ENCODE results near the gene PRG3.

The PRG3 gene

GRCh38 chr11:57375490-57375889 lies 5.5 kb downstream of the PRG3 start:
- peaks cover 0 to 23% (median 5%) of the 10 kb centered on the region in 5 donors for H3K4me1 ChIP-seq (ENCODE audit: control insufficient read depth in 5 of 5, insufficient read depth in 5 of 5, low read length in 5 of 5)
- H3K27ac ChIP-seq (ENCODE audit: low read depth, low read length): no peak overlapping the region
- H3K9ac ChIP-seq (ENCODE audit: low read length in 5 of 5): no peak overlapping the region
- H3K36me3 ChIP-seq (ENCODE audit: control insufficient read depth in 5 of 5, insufficient read depth in 5 of 5, low read length in 5 of 5): no peaks in the 10 kb centered on the region
- H3K9me3 ChIP-seq (ENCODE audit: control insufficient read depth in 5 of 5, low read length in 5 of 5): no peaks in the 10 kb centered on the region
- H3K4me3 ChIP-seq (ENCODE audit: low read depth in 1 of 5, low read length in 5 of 5): no peak overlapping the region
- H3K27me3 ChIP-seq (ENCODE audit: control insufficient read depth in 5 of 5, insufficient read depth in 4 of 5, low read length in 5 of 5): peaks cover 0 to 13% (median 6%) of the 10 kb centered on the region in 5 donors

- H3K36me3 ChIP-seq (ENCODE audit: control insufficient read depth in 5 of 5, insufficient read depth in 5 of 5, low read length in 5 of 5): no peaks in the 10 kb centered on the region
- no peak overlapping the region for H3K9ac ChIP-seq (ENCODE audit: low read length in 5 of 5)
- peaks cover 0 to 23% (median 5%) of the 10 kb centered on the region in 5 donors for H3K4me1 ChIP-seq (ENCODE audit: control insufficient read depth in 5 of 5, insufficient read depth in 5 of 5, low read length in 5 of 5)
- peaks cover 0 to 13% (median 6%) of the 10 kb centered on the region in 5 donors for H3K27me3 ChIP-seq (ENCODE audit: control insufficient read depth in 5 of 5, insufficient read depth in 4 of 5, low read length in 5 of 5)
- H3K27ac ChIP-seq (ENCODE audit: low read depth, low read length): no peak overlapping the region
- no peak overlapping the region for H3K4me3 ChIP-seq (ENCODE audit: low read depth in 1 of 5, low read length in 5 of 5)
- H3K9me3 ChIP-seq (ENCODE audit: control insufficient read depth in 5 of 5, low read length in 5 of 5): no peaks in the 10 kb centered on the region
These were observed 6.0 kb downstream of the PRG3 start for GRCh38 chr11:57374966-57375365.

DNA sequence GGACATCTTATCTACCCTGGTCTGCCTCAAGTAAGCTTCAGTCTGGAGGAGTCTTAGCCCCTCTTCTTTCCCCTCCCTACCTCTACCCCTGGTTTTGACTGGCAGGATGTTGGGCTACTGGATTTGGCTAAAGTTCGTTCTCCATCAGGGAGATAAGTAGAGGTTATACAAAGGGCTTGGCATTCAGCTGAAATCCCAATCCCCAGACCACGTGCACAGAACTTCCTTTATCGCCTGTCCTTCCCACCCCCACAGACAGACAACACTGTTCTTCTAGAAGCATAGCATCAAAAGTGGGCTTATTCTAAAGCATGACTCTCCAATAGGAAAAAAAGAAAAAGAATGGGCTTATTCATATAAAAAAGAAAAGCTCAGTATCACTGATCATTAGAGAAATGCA lies 7.8 kb downstream of the PRG3 start:
- peaks cover 0 to 13% (median 6%) of the 10 kb centered on the region in 5 donors for H3K27me3 ChIP-seq (ENCODE audit: control insufficient read depth in 5 of 5, insufficient read depth in 4 of 5, low read length in 5 of 5)
- H3K9me3 ChIP-seq (ENCODE audit: control insufficient read depth in 5 of 5, low read length in 5 of 5): no peaks in the 10 kb centered on the region
- H3K4me1 ChIP-seq (ENCODE audit: control insufficient read depth in 5 of 5, insufficient read depth in 5 of 5, low read length in 5 of 5): peaks cover 0 to 32% (median 5%) of the 10 kb centered on the region in 5 donors
- no peak overlapping the region for H3K4me3 ChIP-seq (ENCODE audit: low read depth in 1 of 5, low read length in 5 of 5)
- H3K27ac ChIP-seq (ENCODE audit: low read depth, low read length): no peak overlapping the region
- no peak overlapping the region for H3K9ac ChIP-seq (ENCODE audit: low read length in 5 of 5)
- no peaks in the 10 kb centered on the region for H3K36me3 ChIP-seq (ENCODE audit: control insufficient read depth in 5 of 5, insufficient read depth in 5 of 5, low read length in 5 of 5)

GRCh38 chr11:57370941-57371340 lies 10.0 kb downstream of the PRG3 start:
- Histone ChIP-seq H3K27ac (ENCODE audit: low read depth, low read length) (no peak overlapping the region), H3K36me3 (ENCODE audit: control insufficient read depth in 5 of 5, insufficient read depth in 5 of 5, low read length in 5 of 5) (no peaks in the 10 kb centered on the region), H3K9me3 (ENCODE audit: control insufficient read depth in 5 of 5, low read length in 5 of 5) (no peaks in the 10 kb centered on the region), H3K4me1 (ENCODE audit: control insufficient read depth in 5 of 5, insufficient read depth in 5 of 5, low read length in 5 of 5) (peaks cover 0 to 33% (median 5%) of the 10 kb centered on the region in 5 donors), H3K9ac (ENCODE audit: low read length in 5 of 5) (no peak overlapping the region), H3K27me3 (ENCODE audit: control insufficient read depth in 5 of 5, insufficient read depth in 4 of 5, low read length in 5 of 5) (peaks cover 0 to 2% (median 0%) of the 10 kb centered on the region in 5 donors), H3K4me3 (ENCODE audit: low read depth in 1 of 5, low read length in 5 of 5) (no peak overlapping the region)

DNA sequence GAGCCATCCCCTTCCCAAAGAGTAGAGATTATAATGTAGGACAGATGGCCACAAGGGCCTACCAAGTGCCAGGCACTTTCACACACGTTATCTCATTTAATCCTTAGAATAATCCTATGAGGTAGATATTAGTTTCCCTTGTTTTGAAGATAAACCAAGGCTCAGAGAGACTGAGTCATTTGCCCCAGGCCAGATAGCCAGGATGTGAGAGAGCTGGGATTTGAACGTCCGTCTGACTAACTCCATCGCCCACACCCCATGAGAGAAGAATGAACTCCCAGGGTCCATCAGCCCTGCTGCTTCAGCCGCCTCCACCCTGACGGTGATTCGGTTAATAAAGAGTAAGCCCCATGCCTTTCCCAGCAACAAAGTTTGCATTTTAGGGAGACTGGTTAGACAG lies 10.7 kb downstream of the PRG3 start:
- H3K4me3 ChIP-seq (ENCODE audit: low read depth in 1 of 5, low read length in 5 of 5): no peak overlapping the region
- H3K27ac ChIP-seq (ENCODE audit: low read depth, low read length): no peak overlapping the region
- H3K9ac ChIP-seq (ENCODE audit: low read length in 5 of 5): no peak overlapping the region
- no peaks in the 10 kb centered on the region for H3K9me3 ChIP-seq (ENCODE audit: control insufficient read depth in 5 of 5, low read length in 5 of 5)
- peaks cover 0 to 2% (median 0%) of the 10 kb centered on the region in 5 donors for H3K27me3 ChIP-seq (ENCODE audit: control insufficient read depth in 5 of 5, insufficient read depth in 4 of 5, low read length in 5 of 5)
- H3K36me3 ChIP-seq (ENCODE audit: control insufficient read depth in 5 of 5, insufficient read depth in 5 of 5, low read length in 5 of 5): no peaks in the 10 kb centered on the region
- peaks cover 0 to 28% (median 4%) of the 10 kb centered on the region in 5 donors for H3K4me1 ChIP-seq (ENCODE audit: control insufficient read depth in 5 of 5, insufficient read depth in 5 of 5, low read length in 5 of 5)

- Histone ChIP-seq H3K4me1 (ENCODE audit: control insufficient read depth in 5 of 5, insufficient read depth in 5 of 5, low read length in 5 of 5) (peaks cover 0 to 24% (median 4%) of the 10 kb centered on the region in 5 donors), H3K27me3 (ENCODE audit: control insufficient read depth in 5 of 5, insufficient read depth in 4 of 5, low read length in 5 of 5) (peaks cover 0 to 2% (median 0%) of the 10 kb centered on the region in 5 donors), H3K27ac (ENCODE audit: low read depth, low read length) (no peak overlapping the region), H3K36me3 (ENCODE audit: control insufficient read depth in 5 of 5, insufficient read depth in 5 of 5, low read length in 5 of 5) (no peaks in the 10 kb centered on the region), H3K9me3 (ENCODE audit: control insufficient read depth in 5 of 5, low read length in 5 of 5) (no peaks in the 10 kb centered on the region), H3K9ac (ENCODE audit: low read length in 5 of 5) (no peak overlapping the region), H3K4me3 (ENCODE audit: low read depth in 1 of 5, low read length in 5 of 5) (no peak overlapping the region)
These were observed 12.1 kb downstream of the PRG3 start for GRCh38 chr11:57368845-57369232.

GRCh38 chr11:57368106-57368844 lies 12.7 kb downstream of the PRG3 start:
- no peak overlapping the region for H3K9ac ChIP-seq (ENCODE audit: low read length in 5 of 5)
- H3K36me3 ChIP-seq (ENCODE audit: control insufficient read depth in 5 of 5, insufficient read depth in 5 of 5, low read length in 5 of 5): no peaks in the 10 kb centered on the region
- peaks cover 0 to 22% (median 4%) of the 10 kb centered on the region in 5 donors for H3K4me1 ChIP-seq (ENCODE audit: control insufficient read depth in 5 of 5, insufficient read depth in 5 of 5, low read length in 5 of 5)
- H3K4me3 ChIP-seq (ENCODE audit: low read depth in 1 of 5, low read length in 5 of 5): no peak overlapping the region
- H3K27me3 ChIP-seq (ENCODE audit: control insufficient read depth in 5 of 5, insufficient read depth in 4 of 5, low read length in 5 of 5): peaks cover 0 to 2% (median 0%) of the 10 kb centered on the region in 5 donors
- peaks cover 0 to under 1% (median 0%) of the 10 kb centered on the region in 5 donors for H3K9me3 ChIP-seq (ENCODE audit: control insufficient read depth in 5 of 5, low read length in 5 of 5)
- H3K27ac ChIP-seq (ENCODE audit: low read depth, low read length): no peak overlapping the region

GRCh38 chr11:57364851-57365660 lies 15.9 kb downstream of the PRG3 start:
- no peak overlapping the region for H3K4me3 ChIP-seq (ENCODE audit: low read depth in 1 of 5, low read length in 5 of 5)
- no peak overlapping the region for H3K27ac ChIP-seq (ENCODE audit: low read depth, low read length)
- peaks cover 0 to 2% (median 0%) of the 10 kb centered on the region in 5 donors for H3K9me3 ChIP-seq (ENCODE audit: control insufficient read depth in 5 of 5, low read length in 5 of 5)
- peaks cover 0 to 10% (median 0%) of the 10 kb centered on the region in 5 donors for H3K4me1 ChIP-seq (ENCODE audit: control insufficient read depth in 5 of 5, insufficient read depth in 5 of 5, low read length in 5 of 5)
- H3K36me3 ChIP-seq (ENCODE audit: control insufficient read depth in 5 of 5, insufficient read depth in 5 of 5, low read length in 5 of 5): no peaks in the 10 kb centered on the region
- no peak overlapping the region for H3K9ac ChIP-seq (ENCODE audit: low read length in 5 of 5)
- H3K27me3 ChIP-seq (ENCODE audit: control insufficient read depth in 5 of 5, insufficient read depth in 4 of 5, low read length in 5 of 5): peaks cover 0 to 5% (median 0%) of the 10 kb centered on the region in 5 donors

DNA sequence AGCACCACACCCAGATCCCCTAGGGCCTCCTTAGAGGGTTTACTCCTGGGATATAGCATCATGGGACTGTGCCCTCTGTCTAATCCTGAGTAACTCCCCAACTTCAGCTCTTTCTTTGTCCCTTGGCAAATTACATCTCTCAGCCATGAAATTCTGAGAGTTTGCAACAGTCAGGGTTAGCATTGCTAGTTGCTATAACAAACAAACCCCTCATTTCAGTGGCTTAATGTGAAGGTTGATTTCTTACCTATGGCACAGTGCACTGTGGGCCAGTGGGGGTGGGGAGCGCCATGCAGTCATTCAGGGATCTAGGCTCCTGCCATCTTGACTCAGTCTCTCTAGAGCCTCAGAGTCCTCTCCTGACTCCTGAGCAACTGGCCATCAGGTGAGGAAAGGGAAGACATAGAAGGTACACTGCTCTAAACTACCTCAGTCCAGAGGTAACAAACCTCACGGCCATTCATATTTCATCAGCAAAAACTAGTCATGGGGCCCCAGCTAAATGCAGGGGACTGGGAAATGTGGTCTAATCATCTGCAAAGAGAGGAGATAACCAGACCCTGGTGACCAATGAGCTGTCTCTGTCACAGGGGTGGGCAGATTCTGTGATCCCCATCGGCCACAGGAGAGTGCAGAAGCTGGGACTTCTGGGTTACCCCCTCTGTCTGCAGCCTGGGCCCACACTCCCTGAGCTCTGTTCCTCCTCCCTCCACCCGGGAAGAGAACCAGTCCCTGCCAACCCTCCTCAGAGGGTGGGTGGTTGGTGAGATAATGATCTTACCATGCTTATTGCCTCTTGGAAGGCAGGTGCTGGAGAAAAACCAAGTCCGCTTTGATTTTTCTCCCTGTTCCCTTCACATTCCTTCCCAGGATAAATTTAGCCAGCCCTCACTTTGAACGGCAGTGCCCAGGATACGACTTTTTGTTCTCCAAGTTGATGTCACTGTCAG lies 17.5 kb downstream of the PRG3 start:
- Histone ChIP-seq H3K9me3 (ENCODE audit: control insufficient read depth in 5 of 5, low read length in 5 of 5) (peaks cover 0 to 2% (median 0%) of the 10 kb centered on the region in 5 donors), H3K36me3 (ENCODE audit: control insufficient read depth in 5 of 5, insufficient read depth in 5 of 5, low read length in 5 of 5) (no peaks in the 10 kb centered on the region), H3K4me3 (ENCODE audit: low read depth in 1 of 5, low read length in 5 of 5) (no peak overlapping the region), H3K27ac (ENCODE audit: low read depth, low read length) (no peak overlapping the region), H3K4me1 (ENCODE audit: control insufficient read depth in 5 of 5, insufficient read depth in 5 of 5, low read length in 5 of 5) (peaks cover 0 to 5% (median 0%) of the 10 kb centered on the region in 5 donors), H3K9ac (ENCODE audit: low read length in 5 of 5) (no peak overlapping the region), H3K27me3 (ENCODE audit: control insufficient read depth in 5 of 5, insufficient read depth in 4 of 5, low read length in 5 of 5) (peaks cover 0 to 5% (median 0%) of the 10 kb centered on the region in 5 donors)
